HEK293 (cell line): Measurements from ENCODE around the gene TST.

Experiments
- CTCF ChIA-PET: fragments of 350-600 bp; formaldehyde crosslinking; extraction: SDS; loops from one replicate; lab custom pipeline; 2021; ENCODE audit warnings: antibody characterized with exemption; lab: Yijun Ruan, JAX
- POLR2A ChIA-PET: fragments of 300-600 bp; formaldehyde crosslinking; extraction: SDS; loops from one replicate; lab custom pipeline; 2020; ENCODE audit warnings: antibody characterized with exemption, inconsistent platforms; lab: Yijun Ruan, JAX
- H3K27ac ChIP-seq: fragments of 200-500 bp; sonication (Bioruptor generic); 2 replicates; pipeline ENCODE4 v1.5.1; 2014; ENCODE audit warnings: low read depth, low read length, control low read depth, inconsistent platforms; ENCODE audit errors: extremely low read depth
- H3K36me3 ChIP-seq, 2 experiments: fragments of 200-500 bp in 1 of 2; sonication (Bioruptor generic) in 1 of 2; 1 replicate in 1 of 2; 2 replicates in 1 of 2; pipeline ENCODE4 v1.5.1; 2014 to 2017; ENCODE audit warnings: inconsistent platforms in 2 of 2, low read length in 2 of 2; ENCODE audit not compliant: control insufficient read depth in 2 of 2, insufficient read depth in 1 of 2
- H3K4me1 ChIP-seq: fragments of 200-500 bp; sonication (Bioruptor generic); 2 replicates; pipeline ENCODE4 v1.5.1; 2014; ENCODE audit warnings: mild to moderate bottlenecking, low read length, inconsistent platforms; ENCODE audit not compliant: control insufficient read depth, insufficient read depth
- H3K4me3 ChIP-seq: 2 replicates; pipeline ENCODE4 v1.5.1; 2011; ENCODE audit warnings: low read depth, mild to moderate bottlenecking, control low read depth, low read length, moderate library complexity
- H3K9me3 ChIP-seq: fragments of 200-500 bp; sonication (Bioruptor generic); 2 replicates; pipeline ENCODE4 v1.5.1; 2014; ENCODE audit warnings: low read depth, low read length, inconsistent platforms; ENCODE audit not compliant: control insufficient read depth, insufficient read depth
- EGR2 ChIP-seq: fragments of 450-650 bp; formaldehyde crosslinking; IDR thresholded peaks from 2 replicates; pipeline ENCODE4 v1.5.1; 2016; ENCODE audit warnings: low read depth, missing biosample characterization, missing genetic modification characterization
- ELK4 ChIP-seq: IDR thresholded peaks from 2 replicates; pipeline ENCODE4 v1.6.1; 2011; ENCODE audit warnings: mild to moderate bottlenecking, low read depth, low read length, borderline replicate concordance
- GLI4 ChIP-seq: fragments of 450-650 bp; formaldehyde crosslinking; IDR thresholded peaks from 2 replicates; pipeline ENCODE4 v1.5.1; 2016; ENCODE audit warnings: missing biosample characterization, missing genetic modification characterization
- KLF1 ChIP-seq: fragments of 450-650 bp; formaldehyde crosslinking; IDR thresholded peaks from 2 replicates; pipeline ENCODE4 v1.5.1; 2016; ENCODE audit warnings: missing biosample characterization, missing genetic modification characterization
- KLF10 ChIP-seq: fragments of 450-650 bp; IDR thresholded peaks from 2 replicates; pipeline ENCODE4 v1.5.1; 2018; ENCODE audit warnings: missing biosample characterization, mild to moderate bottlenecking, missing genetic modification characterization
- KLF7 ChIP-seq: fragments of 450-650 bp; formaldehyde crosslinking; IDR thresholded peaks from 2 replicates; pipeline ENCODE4 v1.5.1; 2016; ENCODE audit warnings: missing biosample characterization, missing genetic modification characterization, borderline replicate concordance
- MEIS1 ChIP-seq: sonication (generic); formaldehyde crosslinking; IDR thresholded peaks from 2 replicates; pipeline ENCODE4 v1.8.1; 2022; ENCODE audit warnings: missing genetic modification reagents, mild to moderate bottlenecking, borderline replicate concordance
- PRDM10 ChIP-seq: fragments of 450-650 bp; formaldehyde crosslinking; IDR thresholded peaks from 2 replicates; pipeline ENCODE4 v1.5.1; 2016; ENCODE audit warnings: missing biosample characterization, missing genetic modification characterization
- RBAK ChIP-seq: fragments of 450-650 bp; formaldehyde crosslinking; IDR thresholded peaks from 2 replicates; pipeline ENCODE4 v1.5.1; 2016; ENCODE audit warnings: missing biosample characterization, missing genetic modification characterization
- SP2 ChIP-seq: fragments of 450-650 bp; formaldehyde crosslinking; IDR thresholded peaks from 2 replicates; pipeline ENCODE4 v1.5.1; 2016; ENCODE audit warnings: missing biosample characterization, missing genetic modification characterization
- ZBTB17 ChIP-seq: fragments of 450-650 bp; formaldehyde crosslinking; IDR thresholded peaks from 2 replicates; pipeline ENCODE4 v1.5.1; 2016; ENCODE audit warnings: missing biosample characterization, missing genetic modification characterization
- ZEB2 ChIP-seq: fragments of 450-650 bp; formaldehyde crosslinking; IDR thresholded peaks from 2 replicates; pipeline ENCODE4 v1.5.1; 2016; ENCODE audit warnings: missing biosample characterization, missing genetic modification characterization
- ZFHX2 ChIP-seq: fragments of 450-650 bp; formaldehyde crosslinking; conservative IDR thresholded peaks from 2 replicates; pipeline ENCODE4 v1.5.1; 2016; ENCODE audit warnings: missing biosample characterization, missing genetic modification characterization
- ZFP3 ChIP-seq: fragments of 450-650 bp; formaldehyde crosslinking; IDR thresholded peaks from 2 replicates; pipeline ENCODE4 v1.5.1; 2016; ENCODE audit warnings: low read depth, missing biosample characterization, missing genetic modification characterization
- ZNF148 ChIP-seq: fragments of 450-650 bp; formaldehyde crosslinking; IDR thresholded peaks from 2 replicates; pipeline ENCODE4 v1.5.0; 2017; ENCODE audit warnings: missing biosample characterization, missing genetic modification characterization, borderline replicate concordance
- ZNF157 ChIP-seq: fragments of 450-650 bp; formaldehyde crosslinking; IDR thresholded peaks from 2 replicates; pipeline ENCODE4 v1.5.1; 2016; ENCODE audit warnings: missing biosample characterization, missing genetic modification characterization
- ZNF18 ChIP-seq: fragments of 450-650 bp; formaldehyde crosslinking; IDR thresholded peaks from 2 replicates; pipeline ENCODE4 v1.5.1; 2016; ENCODE audit warnings: missing biosample characterization, missing genetic modification characterization
- ZNF202 ChIP-seq: fragments of 450-650 bp; formaldehyde crosslinking; IDR thresholded peaks from 2 replicates; pipeline ENCODE4 v1.5.1; 2016; ENCODE audit warnings: missing biosample characterization, missing genetic modification characterization, borderline replicate concordance
- ZNF335 ChIP-seq: fragments of 450-650 bp; formaldehyde crosslinking; conservative IDR thresholded peaks from 2 replicates; pipeline ENCODE4 v1.5.1; 2016; ENCODE audit warnings: missing biosample characterization, missing genetic modification characterization
- ZNF398 ChIP-seq: fragments of 450-650 bp; formaldehyde crosslinking; IDR thresholded peaks from 2 replicates; pipeline ENCODE4 v1.5.1; 2017; ENCODE audit warnings: missing biosample characterization, missing genetic modification characterization
- ZNF692 ChIP-seq: fragments of 450-650 bp; formaldehyde crosslinking; IDR thresholded peaks from 2 replicates; pipeline ENCODE4 v1.5.1; 2016; ENCODE audit warnings: missing biosample characterization, missing genetic modification characterization
- ZNF704 ChIP-seq: fragments of 450-650 bp; formaldehyde crosslinking; IDR thresholded peaks from 2 replicates; pipeline ENCODE4 v1.5.1; 2016; ENCODE audit warnings: missing biosample characterization, missing genetic modification characterization
- ZNF791 ChIP-seq: fragments of 450-650 bp; formaldehyde crosslinking; IDR thresholded peaks from 2 replicates; pipeline ENCODE4 v1.5.1; 2016; ENCODE audit warnings: missing biosample characterization, missing genetic modification characterization

TST gene

GRCh38 chr22:37062702-37063381 is 43.6 kb upstream of the TST start (continued):
- TF ChIP-seq ZBTB17 (tag by site-specific recombination) = no peak
- no peak for TF ChIP-seq ZNF148 (tag by site-specific recombination)
- peak; percentile 15; the same call in 1 of the 2 replicates for TF ChIP-seq ZFHX2 (tag by site-specific recombination)
- no peak for TF ChIP-seq MEIS1
- peak; percentile 53 for TF ChIP-seq KLF1 (tag by site-specific recombination)

GRCh38 chr22:37062376-37062675 is 43.1 kb upstream of the TST start:
- Histone ChIP-seq H3K27ac (no peak overlapping the region), H3K9me3 (no peaks in the 10 kb centered on the region), H3K4me1 (no peaks in the 10 kb centered on the region), H3K4me3 (no peak overlapping the region), H3K36me3 (peaks cover 0 to 44% of the 10 kb centered on the region in 2 experiments; a peak in 2 of 3 replicates)
- ChIA-PET POLR2A (no interaction called here), CTCF (interaction anchor here (1.0 kb wide), 1 partner anchor 16 kb away, joined by 4 read pairs; no protein-coding TSS in a partner anchor)
- TF ChIP-seq ZNF704 (no peak), KLF10 (no peak), RBAK (no peak), ZFP3 (tag by site-specific recombination) (no peak), ZNF157 (tag by site-specific recombination) (no peak), ZEB2 (no peak), ZNF398 (tag by site-specific recombination) (no peak), KLF1 (tag by site-specific recombination) (peak; percentile 72), EGR2 (tag by site-specific recombination) (peak; percentile 62; the same call in 1 of the 2 replicates), ZNF335 (tag by site-specific recombination) (no peak), ZNF202 (no peak), KLF7 (tag by site-specific recombination) (no peak), ZNF692 (tag by site-specific recombination) (0 out of 2 replicates have a peak, but pooled peaks have one; percentile 19), ZNF791 (tag by site-specific recombination) (no peak), ZNF18 (tag by site-specific recombination) (no peak), GLI4 (tag by site-specific recombination) (no peak), PRDM10 (tag by site-specific recombination) (no peak), ELK4 (no peak), SP2 (tag by site-specific recombination) (no peak)
